Measurements from ENCODE around the gene KRTAP9-6.
"Not testable (repeated sequence)": the region's sequence is repeated elsewhere in the genome, so short reads cannot be mapped to it uniquely, and the experiment has no call there.

DNA sequence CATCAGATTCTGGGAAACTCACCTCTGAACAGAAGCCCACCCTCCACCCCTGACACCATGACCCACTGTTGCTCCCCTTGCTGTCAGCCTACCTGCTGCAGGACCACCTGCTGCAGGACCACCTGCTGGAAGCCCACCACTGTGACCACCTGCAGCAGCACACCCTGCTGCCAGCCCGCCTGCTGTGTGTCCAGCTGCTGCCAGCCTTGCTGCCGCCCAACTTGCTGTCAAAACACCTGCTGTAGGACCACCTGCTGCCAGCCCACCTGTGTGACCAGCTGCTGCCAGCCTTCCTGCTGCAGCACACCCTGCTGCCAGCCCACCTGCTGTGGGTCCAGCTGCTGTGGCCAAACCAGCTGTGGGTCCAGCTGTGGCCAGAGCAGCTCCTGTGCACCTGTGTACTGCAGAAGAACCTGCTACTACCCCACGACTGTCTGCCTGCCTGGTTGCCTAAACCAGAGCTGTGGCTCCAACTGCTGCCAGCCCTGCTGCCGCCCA, 38.5 kb upstream of the KRTAP9-6 start, which contains the start of gene KRTAP9-2:
- TF ChIP-seq, protein P1, sequence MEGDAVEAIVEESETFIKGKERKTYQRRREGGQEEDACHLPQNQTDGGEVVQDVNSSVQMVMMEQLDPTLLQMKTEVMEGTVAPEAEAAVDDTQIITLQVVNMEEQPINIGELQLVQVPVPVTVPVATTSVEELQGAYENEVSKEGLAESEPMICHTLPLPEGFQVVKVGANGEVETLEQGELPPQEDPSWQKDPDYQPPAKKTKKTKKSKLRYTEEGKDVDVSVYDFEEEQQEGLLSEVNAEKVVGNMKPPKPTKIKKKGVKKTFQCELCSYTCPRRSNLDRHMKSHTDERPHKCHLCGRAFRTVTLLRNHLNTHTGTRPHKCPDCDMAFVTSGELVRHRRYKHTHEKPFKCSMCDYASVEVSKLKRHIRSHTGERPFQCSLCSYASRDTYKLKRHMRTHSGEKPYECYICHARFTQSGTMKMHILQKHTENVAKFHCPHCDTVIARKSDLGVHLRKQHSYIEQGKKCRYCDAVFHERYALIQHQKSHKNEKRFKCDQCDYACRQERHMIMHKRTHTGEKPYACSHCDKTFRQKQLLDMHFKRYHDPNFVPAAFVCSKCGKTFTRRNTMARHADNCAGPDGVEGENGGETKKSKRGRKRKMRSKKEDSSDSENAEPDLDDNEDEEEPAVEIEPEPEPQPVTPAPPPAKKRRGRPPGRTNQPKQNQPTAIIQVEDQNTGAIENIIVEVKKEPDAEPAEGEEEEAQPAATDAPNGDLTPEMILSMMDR (IDR thresholded peaks at IDR 0.05; ENCODE audit: poor library complexity, severe bottlenecking), result not testable (repeated sequence)
- TF ChIP-seq RAD21 (conservative IDR thresholded peaks at IDR 0.05); EZH2 (IDR thresholded peaks at IDR 0.05; ENCODE audit: borderline replicate concordance, insufficient read depth, low read length, poor library complexity, severe bottlenecking); POLR2AphosphoS5 (IDR thresholded peaks at IDR 0.05); EP300 (conservative IDR thresholded peaks at IDR 0.05; ENCODE audit: poor library complexity, severe bottlenecking); MXI1 (conservative IDR thresholded peaks at IDR 0.05; ENCODE audit: poor library complexity, severe bottlenecking); SMC3 (conservative IDR thresholded peaks at IDR 0.05; ENCODE audit: poor library complexity): not testable (repeated sequence)

Data from neural cell (in vitro differentiated cells).